GM13977 (cell line): Measurements from ENCODE around the gene PCDHGA9.
"Not testable (repeated sequence)": the region's sequence is repeated elsewhere in the genome, so short reads cannot be mapped to it uniquely, and the experiment has no call there.

Experiments used
- DNase-seq: peaks from one replicate; pipeline ENCODE4 v3.0.0; 2012; ENCODE audit warnings: low spot score
- in situ Hi-C: fragments of 300-500 bp; cut with MboI; formaldehyde crosslinking; loops from one replicate; pipeline ENCODE4 v1.12.0; 2022; ENCODE audit warnings: low sequenced_read_pairs, low pct_unique_long_range_greater_than_20kb, mixed read lengths, inconsistent platforms; ENCODE audit not compliant: unreplicated experiment
- TF ChIP-seq, protein P1 (sequence below): IDR thresholded peaks from 2 replicates; pipeline ENCODE4 v1.5.1; 2012; ENCODE audit warnings: mild to moderate bottlenecking, control low read depth; ENCODE audit not compliant: insufficient read depth; ENCODE audit errors: extremely low read depth, missing control alignments

PCDHGA9 gene

DNA sequence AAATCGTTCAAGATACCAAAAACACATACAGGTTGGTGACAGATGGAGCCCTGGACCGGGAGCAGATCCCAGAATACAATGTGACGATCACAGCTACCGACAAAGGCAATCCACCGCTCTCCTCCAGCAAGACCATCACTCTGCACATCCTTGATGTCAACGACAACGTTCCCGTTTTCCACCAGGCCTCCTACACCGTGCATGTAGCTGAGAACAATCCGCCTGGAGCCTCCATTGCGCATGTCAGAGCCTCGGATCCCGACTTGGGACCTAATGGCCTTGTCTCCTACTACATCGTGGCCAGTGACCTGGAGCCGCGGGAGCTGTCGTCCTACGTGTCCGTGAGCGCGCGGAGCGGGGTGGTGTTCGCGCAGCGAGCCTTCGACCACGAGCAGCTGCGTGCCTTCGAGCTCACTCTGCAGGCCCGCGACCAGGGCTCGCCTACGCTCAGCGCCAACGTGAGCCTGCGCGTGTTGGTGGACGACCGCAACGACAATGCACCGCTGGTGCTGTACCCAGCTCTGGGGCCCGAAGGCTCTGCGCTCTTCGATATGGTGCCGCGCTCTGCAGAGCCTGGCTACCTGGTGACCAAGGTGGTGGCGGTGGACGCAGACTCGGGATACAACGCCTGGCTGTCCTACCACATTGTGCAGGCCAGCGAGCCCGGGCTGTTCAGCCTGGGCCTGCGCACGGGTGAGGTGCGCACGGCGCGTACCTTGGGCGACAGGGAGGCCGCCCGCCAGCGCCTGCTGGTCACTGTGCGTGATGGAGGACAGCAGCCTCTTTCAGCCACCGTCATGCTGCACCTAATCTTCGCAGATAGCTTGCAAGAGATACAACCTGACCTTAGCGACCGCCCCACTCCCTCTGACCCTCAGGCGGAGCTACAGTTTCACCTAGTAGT lies 30.8 kb upstream of the PCDHGA9 start:
- in situ Hi-C loops: no loop called here
- TF ChIP-seq, protein P1, sequence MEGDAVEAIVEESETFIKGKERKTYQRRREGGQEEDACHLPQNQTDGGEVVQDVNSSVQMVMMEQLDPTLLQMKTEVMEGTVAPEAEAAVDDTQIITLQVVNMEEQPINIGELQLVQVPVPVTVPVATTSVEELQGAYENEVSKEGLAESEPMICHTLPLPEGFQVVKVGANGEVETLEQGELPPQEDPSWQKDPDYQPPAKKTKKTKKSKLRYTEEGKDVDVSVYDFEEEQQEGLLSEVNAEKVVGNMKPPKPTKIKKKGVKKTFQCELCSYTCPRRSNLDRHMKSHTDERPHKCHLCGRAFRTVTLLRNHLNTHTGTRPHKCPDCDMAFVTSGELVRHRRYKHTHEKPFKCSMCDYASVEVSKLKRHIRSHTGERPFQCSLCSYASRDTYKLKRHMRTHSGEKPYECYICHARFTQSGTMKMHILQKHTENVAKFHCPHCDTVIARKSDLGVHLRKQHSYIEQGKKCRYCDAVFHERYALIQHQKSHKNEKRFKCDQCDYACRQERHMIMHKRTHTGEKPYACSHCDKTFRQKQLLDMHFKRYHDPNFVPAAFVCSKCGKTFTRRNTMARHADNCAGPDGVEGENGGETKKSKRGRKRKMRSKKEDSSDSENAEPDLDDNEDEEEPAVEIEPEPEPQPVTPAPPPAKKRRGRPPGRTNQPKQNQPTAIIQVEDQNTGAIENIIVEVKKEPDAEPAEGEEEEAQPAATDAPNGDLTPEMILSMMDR: no peak
- DNase-seq: no peak

DNA sequence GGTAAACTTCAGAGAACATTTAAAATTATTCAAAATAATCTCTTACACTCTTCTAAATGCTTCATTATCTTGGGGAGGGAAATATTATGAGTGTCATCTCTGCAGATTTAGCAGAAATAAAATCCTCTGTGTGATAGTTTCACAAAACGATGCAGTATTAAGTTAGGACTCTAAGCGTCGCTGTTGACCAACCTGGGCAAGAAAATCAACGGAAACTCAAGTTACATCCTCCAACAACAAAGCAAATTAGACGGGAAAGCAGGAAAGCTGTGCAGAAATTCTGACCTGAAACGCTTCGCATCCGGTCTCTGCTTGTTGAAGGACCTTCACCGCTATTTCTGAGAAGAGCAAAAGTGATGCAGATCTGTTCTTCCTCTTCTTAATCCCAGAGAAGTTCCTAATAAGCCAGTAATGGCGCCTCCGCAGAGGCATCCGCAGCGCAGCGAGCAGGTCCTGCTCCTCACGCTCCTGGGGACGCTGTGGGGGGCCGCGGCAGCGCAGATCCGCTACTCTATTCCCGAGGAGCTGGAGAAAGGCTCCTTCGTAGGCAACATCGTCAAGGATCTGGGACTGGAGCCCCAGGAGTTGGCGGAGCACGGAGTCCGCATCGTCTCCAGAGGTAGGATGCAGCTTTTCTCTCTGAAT lies 28.8 kb upstream of the PCDHGA9 start, which contains the start of gene PCDHGA6:
Gene PCDHGA6, plus strand, starts transcription at position 219 of the 645 bp plus-strand sequence. Its CDS starts 193 bp downstream, at position 412.
- in situ Hi-C loops: no loop called here
- no peak for DNase-seq
- TF ChIP-seq, protein P1: peak; percentile 30

DNA sequence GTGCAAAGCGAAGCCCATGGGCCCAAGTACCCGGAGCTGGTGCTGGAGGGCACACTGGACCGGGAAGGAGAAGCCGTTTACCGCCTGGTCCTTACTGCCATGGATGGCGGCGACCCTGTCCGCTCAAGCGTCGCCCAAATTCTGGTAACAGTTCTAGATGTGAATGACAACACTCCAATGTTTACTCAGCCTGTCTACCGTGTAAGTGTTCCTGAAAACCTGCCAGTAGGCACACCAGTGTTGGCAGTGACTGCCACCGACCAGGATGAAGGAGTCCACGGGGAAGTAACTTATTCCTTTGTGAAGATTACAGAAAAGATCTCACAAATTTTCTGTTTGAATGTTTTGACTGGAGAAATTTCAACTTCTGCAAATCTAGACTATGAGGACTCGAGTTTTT lies 28.0 kb upstream of the PCDHGA9 start:
- TF ChIP-seq, protein P1: no peak
- DNase-seq: no peak
- in situ Hi-C loops: no loop called here

GRCh38 chr5:141375444-141376155 lies 27.0 kb upstream of the PCDHGA9 start:
- DNase-seq, in situ Hi-C loops: not testable (repeated sequence)

DNA sequence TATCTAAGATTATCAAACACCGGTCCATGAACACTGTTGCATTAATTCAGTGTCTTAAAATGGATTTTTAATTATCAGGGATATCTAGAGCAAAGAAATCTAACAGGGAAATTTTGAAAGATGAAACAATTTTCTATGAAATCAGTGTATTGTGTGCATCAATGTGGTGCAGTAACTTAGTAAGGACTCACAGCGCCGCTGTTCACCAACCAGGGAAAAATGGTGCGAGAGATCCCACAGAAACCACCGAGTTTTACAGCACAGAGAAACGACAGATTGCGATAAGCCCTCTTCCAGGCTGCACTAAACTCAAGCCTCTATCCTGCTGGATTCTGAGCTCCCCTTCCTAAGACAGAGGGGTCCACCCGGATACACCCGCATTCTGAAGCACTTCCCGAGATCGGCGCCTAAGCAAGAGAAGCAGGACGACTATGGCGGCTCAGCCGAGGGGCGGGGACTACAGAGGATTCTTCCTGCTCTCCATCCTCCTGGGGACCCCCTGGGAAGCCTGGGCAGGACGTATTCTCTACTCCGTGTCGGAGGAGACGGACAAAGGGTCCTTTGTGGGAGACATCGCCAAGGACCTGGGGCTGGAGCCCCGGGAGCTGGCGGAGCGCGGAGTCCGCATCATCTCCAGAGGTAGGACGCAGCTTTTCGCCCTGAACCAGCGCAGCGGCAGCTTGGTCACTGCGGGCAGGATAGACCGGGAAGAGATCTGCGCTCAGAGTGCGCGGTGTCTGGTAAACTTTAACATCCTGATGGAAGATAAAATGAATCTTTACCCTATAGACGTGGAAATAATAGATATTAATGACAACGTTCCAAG lies 19.9 kb upstream of the PCDHGA9 start, which contains the start of gene PCDHGA7:
Gene PCDHGA7, plus strand, starts transcription at position 274 of the 826 bp plus-strand sequence. Its CDS starts 158 bp downstream, at position 432.
- in situ Hi-C loops: no loop called here
- TF ChIP-seq, protein P1: peak; percentile 37
- DNase-seq: no peak

- DNase-seq: no peak
- TF ChIP-seq, protein P1: no peak
- in situ Hi-C loops: no loop called here
Observed at GRCh38 chr5:141383345-141383744, 19.2 kb upstream of the PCDHGA9 start.
